ENCODE measurements around the gene ADAMTSL1. TPM values are rescaled to one million over a fixed set of nuclear protein-coding genes. Genes with fewer than 3 reads are reported as not detected.

ADAMTSL1 gene
- total and polyA plus RNA-seq, 2 donors (not counting 3 experiments of a cell fraction or from before 2014, with no cell fraction given) = 15.0 to 18.4 TPM

- Histone ChIP-seq H4K20me1 (replicated peaks; ENCODE audit: control insufficient read depth, extremely low read depth, insufficient read depth, low read length) (no peaks in the 10 kb centered on the region), H3K79me2 (ENCODE audit: control insufficient read depth, insufficient read depth, low read length) (no peaks in the 10 kb centered on the region), H3K36me3 (ENCODE audit: control insufficient read depth in 2 of 2, extremely low read depth in 1 of 2, insufficient read depth in 2 of 2, low read length in 2 of 2) (no peaks in the 10 kb centered on the region), H3K9me1 (replicated peaks; ENCODE audit: control insufficient read depth, extremely low read depth, insufficient read depth, low read length) (no peaks in the 10 kb centered on the region), H3K4me2 (ENCODE audit: insufficient read depth, low read length) (peak overlapping the region; percentile 88), H3K9ac (replicated peaks; ENCODE audit: extremely low read depth, insufficient read depth, low read length) (peak overlapping the region; percentile 89), H3K4me1 (ENCODE audit: control insufficient read depth, extremely low read depth, insufficient read depth, low read length) (peaks cover 36% of the 10 kb centered on the region), H2AFZ (ENCODE audit: low read depth, low read length) (peak overlapping the region; percentile 99), H3K4me3 (replicated peaks in 1 of 3; ENCODE audit: insufficient read depth in 1 of 3, low read depth in 1 of 3, low read length in 3 of 3) (peak overlapping the region; percentile 13 to 52 (median 32)), H3K27me3 (ENCODE audit: control insufficient read depth in 2 of 2, insufficient read depth in 2 of 2, low read length in 2 of 2) (no peaks in the 10 kb centered on the region), H3K27ac (ENCODE audit: insufficient read depth, low read depth, low read length) (peak overlapping the region; percentile 96), H3K9me3 (replicated peaks; ENCODE audit: control insufficient read depth, insufficient read depth, low read length) (no peaks in the 10 kb centered on the region)
- FAIRE-seq = no peak
- no peak for TF ChIP-seq EZH2 (IDR thresholded peaks at IDR 0.05; ENCODE audit: borderline replicate concordance, low read depth, low read length, severe bottlenecking)
- TF ChIP-seq GATA2 (IDR thresholded peaks at IDR 0.05; ENCODE audit: insufficient read depth, insufficient read length, low read depth, low read length) = no peak
- TF ChIP-seq POLR2AphosphoS5 (IDR thresholded peaks at IDR 0.05; ENCODE audit: insufficient read depth, low read depth, low read length) = no peak
- no peak for TF ChIP-seq FOS (IDR thresholded peaks at IDR 0.05; ENCODE audit: borderline replicate concordance, insufficient read depth, low read length)
- TF ChIP-seq MAX (IDR thresholded peaks at IDR 0.05; ENCODE audit: insufficient read depth, insufficient read length) = no peak
- no peak for TF ChIP-seq JUN (IDR thresholded peaks at IDR 0.05; ENCODE audit: borderline replicate concordance, insufficient read depth, insufficient read length, low read depth)
- no peak for TF ChIP-seq POLR2A (IDR thresholded peaks at IDR 0.05; ENCODE audit: low read depth, low read length)
- TF ChIP-seq CTCF (IDR thresholded peaks at IDR 0.05; ENCODE audit: extremely low read depth in 1 of 2, insufficient read depth in 1 of 2, low read depth in 1 of 2, low read length in 2 of 2) = no peak
- no peak for TF ChIP-seq MYC (IDR thresholded peaks at IDR 0.05; ENCODE audit: low read depth, low read length)
- ChIA-PET CTCF (interaction anchor here (1.2 to 3.0 kb wide), 18 partner anchors 30 to 590 kb away, joined by 3 to 42 read pairs (median 6); partner anchors contain the start of gene ADAMTSL1), POLR2A (interaction anchor here (1.1 to 1.4 kb wide), 2 partner anchors 107 to 184 kb away, joined by 4 read pairs; no protein-coding TSS in a partner anchor)
- BruUV-seq (replicated peaks) = no TSS peak
- no peak for DNase-seq (ENCODE audit: low read depth, low spot score)
- intact Hi-C loops (cut with micrococcal nuclease) = loop anchor here (1.0 to 2.0 kb wide), 9 partner anchors 35 to 1018 kb away; partner anchors contain the start of gene ADAMTSL1
- dilution Hi-C loops (cut with MboI; ENCODE audit: extremely low pct_ligation_motif_present, low sequenced_read_pairs) = loop anchor here (25.0 kb wide), 1 partner anchor 177 kb away; no protein-coding TSS in a partner anchor
These were observed 35.0 kb upstream of the ADAMTSL1 start for GRCh38 chr9:18438951-18439350.
